ENCODE results near the gene MRTFB.

DNA sequence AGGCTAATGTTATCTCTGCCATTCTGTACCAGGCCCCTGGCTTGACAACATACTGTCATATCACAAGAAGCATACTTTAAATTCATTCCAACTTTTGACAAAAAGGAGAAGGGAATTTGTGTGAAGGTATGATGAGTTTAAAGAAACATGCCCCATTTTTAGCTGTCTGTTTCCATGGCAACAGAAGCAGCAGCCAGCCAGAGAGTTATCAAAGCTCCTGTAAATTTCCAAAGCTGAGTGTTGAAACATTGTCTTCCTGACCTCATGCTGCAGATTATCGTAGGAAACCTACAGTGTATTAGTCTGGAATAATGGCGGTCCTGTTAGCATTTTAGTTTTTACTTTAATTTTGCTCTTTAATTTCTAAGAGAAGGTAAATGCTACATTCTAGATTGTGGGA, 124.9 kb downstream of the MRTFB start:
- TF ChIP-seq CTCF (IDR thresholded peaks at IDR 0.05) (no peak), POLR2A (IDR thresholded peaks at IDR 0.05) (no peak)
